ENCODE measurements around the gene ATP6V0C. TPM values are rescaled to one million over a fixed set of nuclear protein-coding genes. Genes with fewer than 3 reads are reported as not detected.

Gene ATP6V0C
- total and polyA plus RNA-seq, 2 of the 13 experiments (the other 11 are each of a cell fraction or from before 2014, with no cell fraction given), result 10.4 to 20.1 TPM

DNA sequence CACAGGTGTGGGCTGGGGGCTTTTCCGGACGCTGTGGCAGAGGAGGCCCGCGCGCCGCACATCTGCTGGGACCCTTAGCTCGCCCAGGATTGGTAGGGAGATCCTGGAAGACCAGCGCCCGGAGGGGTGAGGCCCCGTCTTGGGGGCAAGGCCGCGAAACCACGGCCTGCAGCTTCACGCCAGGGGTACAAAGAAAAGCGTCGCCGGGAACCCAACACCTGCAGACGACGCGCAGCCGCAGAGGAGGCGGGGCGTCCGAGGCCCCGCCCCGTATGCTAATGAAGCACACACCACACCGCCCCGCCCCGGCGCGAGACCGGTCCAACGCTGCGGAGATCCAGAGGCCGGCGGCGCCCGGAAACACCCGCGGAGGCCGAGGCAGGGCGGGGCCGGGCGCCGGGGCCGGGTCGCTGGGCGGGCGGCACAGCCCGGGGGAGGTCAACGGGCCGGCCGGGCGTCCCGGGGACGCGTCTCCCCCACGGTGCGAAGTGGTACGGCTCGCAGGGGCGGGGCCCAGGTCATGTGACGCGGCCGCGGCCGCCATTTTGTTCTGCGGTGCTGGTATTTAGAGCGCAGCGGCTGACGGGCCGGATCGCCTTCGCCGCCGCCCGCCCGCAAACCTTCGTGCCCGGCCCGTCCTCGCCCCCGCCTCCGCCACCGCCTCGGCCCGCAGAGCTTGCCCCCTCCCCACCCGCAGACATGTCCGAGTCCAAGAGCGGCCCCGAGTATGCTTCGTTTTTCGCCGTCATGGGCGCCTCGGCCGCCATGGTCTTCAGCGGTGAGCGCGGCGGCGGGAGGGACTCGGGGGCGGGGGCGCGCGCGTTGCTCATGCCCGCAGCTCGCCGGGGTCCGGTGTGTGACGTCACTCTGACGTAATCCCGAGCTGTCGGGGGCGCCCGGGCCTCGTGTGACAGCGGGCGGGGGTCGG, at the start of gene ATP6V0C (continued):
- TF ChIP-seq, protein P1, sequence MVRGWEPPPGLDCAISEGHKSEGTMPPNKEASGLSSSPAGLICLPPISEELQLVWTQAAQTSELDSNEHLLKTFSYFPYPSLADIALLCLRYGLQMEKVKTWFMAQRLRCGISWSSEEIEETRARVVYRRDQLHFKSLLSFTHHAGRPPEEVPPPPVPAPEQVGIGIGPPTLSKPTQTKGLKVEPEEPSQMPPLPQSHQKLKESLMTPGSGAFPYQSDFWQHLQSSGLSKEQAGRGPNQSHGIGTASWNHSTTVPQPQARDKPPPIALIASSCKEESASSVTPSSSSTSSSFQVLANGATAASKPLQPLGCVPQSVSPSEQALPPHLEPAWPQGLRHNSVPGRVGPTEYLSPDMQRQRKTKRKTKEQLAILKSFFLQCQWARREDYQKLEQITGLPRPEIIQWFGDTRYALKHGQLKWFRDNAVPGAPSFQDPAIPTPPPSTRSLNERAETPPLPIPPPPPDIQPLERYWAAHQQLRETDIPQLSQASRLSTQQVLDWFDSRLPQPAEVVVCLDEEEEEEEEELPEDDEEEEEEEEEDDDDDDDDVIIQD (CRISPR knock-in tag; IDR thresholded peaks at IDR 0.05; ENCODE audit: low read depth), result no peak
- TF ChIP-seq ZMYM2 (CRISPR knock-in tag; IDR thresholded peaks at IDR 0.05) (no peak), THAP11 (CRISPR knock-in tag; IDR thresholded peaks at IDR 0.05) (peak; percentile 82), ZNF430 (CRISPR knock-in tag; IDR thresholded peaks at IDR 0.05) (0 out of 2 replicates have a peak, but pooled peaks have one; percentile 31), MTF2 (CRISPR knock-in tag; IDR thresholded peaks at IDR 0.05; ENCODE audit: borderline replicate concordance) (no peak), ZNF556 (CRISPR knock-in tag; IDR thresholded peaks at IDR 0.05; ENCODE audit: borderline replicate concordance) (no peak), ARID4A (CRISPR knock-in tag; IDR thresholded peaks at IDR 0.05; ENCODE audit: borderline replicate concordance) (peak; percentile 54), KLF13 (CRISPR knock-in tag; IDR thresholded peaks at IDR 0.05) (no peak), REPIN1 (CRISPR knock-in tag; IDR thresholded peaks at IDR 0.05; ENCODE audit: borderline replicate concordance, low read depth) (no peak), ZNF552 (CRISPR knock-in tag; IDR thresholded peaks at IDR 0.05; ENCODE audit: borderline replicate concordance) (no peak), SMAD9 (CRISPR knock-in tag; IDR thresholded peaks at IDR 0.05) (no peak), ZNF547 (CRISPR knock-in tag; IDR thresholded peaks at IDR 0.05) (no peak), RCOR2 (CRISPR knock-in tag; IDR thresholded peaks at IDR 0.05) (no peak), ZNF441 (CRISPR knock-in tag; IDR thresholded peaks at IDR 0.05; ENCODE audit: borderline replicate concordance) (0 out of 2 replicates have a peak, but pooled peaks have one; percentile 18), RNF2 (conservative IDR thresholded peaks at IDR 0.05; ENCODE audit: low read depth) (no peak), HMG20B (CRISPR knock-in tag; conservative IDR thresholded peaks at IDR 0.05) (no peak), NFIB (CRISPR knock-in tag; IDR thresholded peaks at IDR 0.05; ENCODE audit: borderline replicate concordance) (no peak), SETDB1 (CRISPR knock-in tag; IDR thresholded peaks at IDR 0.05; ENCODE audit: borderline replicate concordance) (no peak), ELF4 (CRISPR knock-in tag; IDR thresholded peaks at IDR 0.05; ENCODE audit: borderline replicate concordance) (peak; percentile 31; the same call in 1 of the 2 replicates)
- TF ChIP-seq, protein P2, sequence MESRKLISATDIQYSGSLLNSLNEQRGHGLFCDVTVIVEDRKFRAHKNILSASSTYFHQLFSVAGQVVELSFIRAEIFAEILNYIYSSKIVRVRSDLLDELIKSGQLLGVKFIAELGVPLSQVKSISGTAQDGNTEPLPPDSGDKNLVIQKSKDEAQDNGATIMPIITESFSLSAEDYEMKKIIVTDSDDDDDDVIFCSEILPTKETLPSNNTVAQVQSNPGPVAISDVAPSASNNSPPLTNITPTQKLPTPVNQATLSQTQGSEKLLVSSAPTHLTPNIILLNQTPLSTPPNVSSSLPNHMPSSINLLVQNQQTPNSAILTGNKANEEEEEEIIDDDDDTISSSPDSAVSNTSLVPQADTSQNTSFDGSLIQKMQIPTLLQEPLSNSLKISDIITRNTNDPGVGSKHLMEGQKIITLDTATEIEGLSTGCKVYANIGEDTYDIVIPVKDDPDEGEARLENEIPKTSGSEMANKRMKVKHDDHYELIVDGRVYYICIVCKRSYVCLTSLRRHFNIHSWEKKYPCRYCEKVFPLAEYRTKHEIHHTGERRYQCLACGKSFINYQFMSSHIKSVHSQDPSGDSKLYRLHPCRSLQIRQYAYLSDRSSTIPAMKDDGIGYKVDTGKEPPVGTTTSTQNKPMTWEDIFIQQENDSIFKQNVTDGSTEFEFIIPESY (CRISPR knock-in tag; IDR thresholded peaks at IDR 0.05), result no peak
